Ovary (tissue), 9 donors: ENCODE data around the gene PNRC2. TPM values are rescaled to one million over a fixed set of nuclear protein-coding genes. Genes with fewer than 3 reads are reported as not detected.
"Not testable (repeated sequence)": the region's sequence is repeated elsewhere in the genome, so short reads cannot be mapped to it uniquely, and the experiment has no call there.

Source experiments
- DNase-seq, 5 donors: peaks; one replicate each; pipeline ENCODE4 v3.0.0-alpha.2; 2019 to 2020
- H3K27ac ChIP-seq, 2 donors: fragments of 200-600 bp; one replicate each; pipeline versions ENCODE4 v1.5.1 to v1.8.0; 2019 to 2022
- H3K27me3 ChIP-seq: fragments of 200-600 bp; one replicate; pipeline ENCODE4 v1.8.0; 2022
- H3K36me3 ChIP-seq: fragments of 200-600 bp; sonication (generic); one replicate; pipeline ENCODE4 v1.5.1; 2019
- H3K4me1 ChIP-seq: one replicate; pipeline ENCODE4 v1.8.1; 2013; ENCODE audit warnings: mild to moderate bottlenecking, moderate library complexity; ENCODE audit not compliant: insufficient read depth
- H3K4me3 ChIP-seq: fragments of 200-600 bp; sonication (generic); one replicate; pipeline ENCODE4 v1.5.1; 2017
- H3K9me3 ChIP-seq, 2 donors: fragments of 200-600 bp in 1 of 2; sonication (generic) in 1 of 2; one replicate each; pipeline versions ENCODE4 v1.5.1 to v1.8.1; 2013 to 2019; ENCODE audit warnings: mild to moderate bottlenecking in 1 of 2, moderate library complexity in 1 of 2
- EP300 ChIP-seq: sonication (generic); formaldehyde crosslinking; IDR thresholded peaks from one replicate; pipeline ENCODE4 v1.6.1; 2017; ENCODE audit warnings: antibody characterized with exemption
- POLR2A ChIP-seq: fragments of 450-650 bp; IDR thresholded peaks from one replicate; pipeline ENCODE4 v1.6.1; 2017; ENCODE audit warnings: antibody characterized with exemption, mild to moderate bottlenecking, moderate library complexity
- WGBS, 3 donors: extraction: QIAGEN DNeasy Blood & Tissue Kit in 1 of 3; methylation state at CpG; one replicate each; pipeline versions ENCODE4 v1.1.5 to v1.1.7; 2013 to 2017; 5-methylcytosine and 5-hydroxymethylcytosine counted together
- intact Hi-C, 4 donors: fragments of 100-400 bp; cut with DNase I; formaldehyde crosslinking; loops; one replicate each; pipeline versions ENCODE4 v1.11.0 to v1.15.1; 2022 to 2023
- polyA plus RNA-seq, 2 donors: library from polyadenylated mRNA; stranded (reverse); fragments of 200-250 nt in 1 of 2; fragments of 350-450 nt in 1 of 2; fragmentation: Illumina TruSeq in 1 of 2; extraction: RNeasy Lipid Tissue Mini Kit (QIAGEN cat#74804) in 1 of 2; gene quantifications; one replicate each; pipeline ENCODE4 v1.2.3, GENCODE V29; 2013 to 2014
- total RNA-seq, 7 donors: library from RNA; depleted of rRNA in 2 of 7; stranded (reverse); fragments of >200 nt in 2 of 7; fragmentation: NEBNext Ultra II Directional in 3 of 7; extraction: Animal tissue kit (Norgen Biotek cat#: 25700) in 3 of 7; gene quantifications; one replicate each; pipeline versions ENCODE4 v1.1.0 to v1.2.4, GENCODE V29; 2016 to 2023
- TF ChIP-seq, protein P1 (sequence below), 3 donors: fragments of 450-650 bp in 2 of 3; fragments of 200-600 bp in 1 of 3; IDR thresholded peaks; one replicate each; pipeline versions ENCODE4 v1.5.1 to v1.8.0; 2016 to 2022; ENCODE audit warnings: antibody characterized with exemption in 3 of 3, mild to moderate bottlenecking in 1 of 3
- donor health status: DM: no; HTN: no; CAD: no; lungs with moderate emphysema.
- donor health status: DM: no; HTN: no; CAD: no.
- donor health status: Bipolar disorder and iron deficiency.
- donor health status: DM: yes; HTN: yes; CAD: no.
- donor health status: DM: no; HTN: no; CAD: no.
- donor health status: DM: yes; HTN: yes; CAD: no.

PNRC2 gene
- total and polyA plus RNA-seq, 9 donors, result 72.5 to 121 (median 99.0) TPM

DNA sequence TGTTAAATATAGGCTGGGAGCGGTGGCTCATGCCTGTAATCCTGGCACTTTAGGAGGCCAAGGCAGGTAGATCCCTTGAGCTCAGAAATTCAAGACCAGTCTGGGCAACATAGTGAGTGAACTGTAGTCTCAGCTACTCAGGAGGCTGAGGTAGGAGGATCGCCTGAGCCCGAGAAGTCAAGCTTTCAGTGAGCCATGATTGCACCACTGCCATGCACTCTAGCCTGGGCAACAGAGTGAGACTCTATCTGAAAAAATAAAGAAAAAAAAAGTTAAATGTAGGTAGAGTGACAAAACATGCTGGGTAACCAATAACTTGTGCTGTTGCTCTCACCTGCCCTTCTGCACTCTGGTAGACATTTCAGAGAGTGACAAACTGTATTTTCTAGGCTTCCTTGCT is 45.5 kb downstream of the PNRC2 start:
- no peak overlapping the region for H3K27ac ChIP-seq
- TF ChIP-seq POLR2A (no peak), EP300 (no peak)
- TF ChIP-seq, protein P1, sequence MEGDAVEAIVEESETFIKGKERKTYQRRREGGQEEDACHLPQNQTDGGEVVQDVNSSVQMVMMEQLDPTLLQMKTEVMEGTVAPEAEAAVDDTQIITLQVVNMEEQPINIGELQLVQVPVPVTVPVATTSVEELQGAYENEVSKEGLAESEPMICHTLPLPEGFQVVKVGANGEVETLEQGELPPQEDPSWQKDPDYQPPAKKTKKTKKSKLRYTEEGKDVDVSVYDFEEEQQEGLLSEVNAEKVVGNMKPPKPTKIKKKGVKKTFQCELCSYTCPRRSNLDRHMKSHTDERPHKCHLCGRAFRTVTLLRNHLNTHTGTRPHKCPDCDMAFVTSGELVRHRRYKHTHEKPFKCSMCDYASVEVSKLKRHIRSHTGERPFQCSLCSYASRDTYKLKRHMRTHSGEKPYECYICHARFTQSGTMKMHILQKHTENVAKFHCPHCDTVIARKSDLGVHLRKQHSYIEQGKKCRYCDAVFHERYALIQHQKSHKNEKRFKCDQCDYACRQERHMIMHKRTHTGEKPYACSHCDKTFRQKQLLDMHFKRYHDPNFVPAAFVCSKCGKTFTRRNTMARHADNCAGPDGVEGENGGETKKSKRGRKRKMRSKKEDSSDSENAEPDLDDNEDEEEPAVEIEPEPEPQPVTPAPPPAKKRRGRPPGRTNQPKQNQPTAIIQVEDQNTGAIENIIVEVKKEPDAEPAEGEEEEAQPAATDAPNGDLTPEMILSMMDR (IDR thresholded peaks at IDR 0.05), result no peak
- H3K9me3 ChIP-seq, result no peaks in the 10 kb centered on the region
- 94 to 100% (median 96%) methylated on average over 3 of the region's 3 CpGs for WGBS, 3 donors
- H3K27me3 ChIP-seq, result no peaks in the 10 kb centered on the region
- no peak overlapping the region for H3K4me3 ChIP-seq
- no peaks in the 10 kb centered on the region for H3K36me3 ChIP-seq
- DNase-seq, result no peak
- intact Hi-C loops, result no loop called here
- peaks cover 2% of the 10 kb centered on the region for H3K4me1 ChIP-seq

DNA sequence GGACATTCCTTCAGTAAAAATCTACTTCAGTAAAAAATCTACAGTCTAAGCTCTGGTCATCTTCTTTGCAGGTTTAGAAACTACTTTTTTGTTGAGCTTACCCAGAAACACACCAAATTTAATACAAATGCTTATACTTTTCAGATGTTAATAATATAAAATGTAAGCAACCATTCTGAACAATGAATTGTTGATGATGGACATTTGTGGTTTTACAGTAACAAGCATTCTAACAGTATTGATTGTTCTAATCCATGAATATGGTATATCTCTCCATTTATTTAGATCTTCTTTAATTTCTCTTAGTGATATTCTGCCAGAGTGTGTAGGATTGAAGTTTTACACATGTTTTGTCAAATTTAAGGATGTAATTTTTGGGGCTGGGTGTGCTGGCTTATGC is 47.5 kb downstream of the PNRC2 start:
- no peak for DNase-seq
- no peak overlapping the region for H3K4me3 ChIP-seq
- H3K27ac ChIP-seq, result no peak overlapping the region
- H3K9me3 ChIP-seq, result no peaks in the 10 kb centered on the region
- intact Hi-C loops, result no loop called here
- no peaks in the 10 kb centered on the region for H3K27me3 ChIP-seq
- H3K4me1 ChIP-seq, result peaks cover 2% of the 10 kb centered on the region
- H3K36me3 ChIP-seq, result no peaks in the 10 kb centered on the region
- TF ChIP-seq POLR2A (no peak), EP300 (no peak)
- TF ChIP-seq, protein P1 (IDR thresholded peaks at IDR 0.05), result no peak

DNA sequence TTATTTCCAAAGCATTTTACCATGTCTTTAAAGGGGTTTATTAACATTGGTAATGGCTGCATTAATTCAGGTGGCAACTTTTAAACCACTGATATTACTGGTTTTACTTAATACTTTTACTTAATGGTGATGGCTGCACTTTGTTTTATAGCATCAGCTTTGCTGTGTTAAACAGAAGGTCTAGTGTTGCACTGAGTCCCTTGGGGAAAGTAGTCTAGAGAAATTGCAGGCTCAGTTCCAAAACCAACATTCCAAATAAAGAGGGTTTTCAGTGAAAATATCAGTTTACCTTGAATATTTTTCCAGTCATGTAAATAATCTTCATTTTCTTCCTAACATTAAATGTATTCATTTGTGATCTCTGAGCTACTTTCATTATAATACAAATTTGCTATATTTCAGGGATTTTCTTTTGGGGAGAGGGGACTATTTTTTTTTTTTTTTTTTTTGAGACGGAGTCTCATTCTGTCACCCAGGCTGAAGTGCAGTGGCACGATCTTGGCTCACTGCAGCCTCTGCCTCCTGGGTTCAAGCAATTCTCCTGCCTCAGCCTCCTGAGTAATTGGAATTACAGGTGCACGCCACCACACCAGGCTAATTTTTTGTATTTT is 49.1 kb downstream of the PNRC2 start:
- intact Hi-C loops, H3K27me3 ChIP-seq, DNase-seq, H3K36me3 ChIP-seq, H3K4me3 ChIP-seq, H3K27ac ChIP-seq, H3K4me1 ChIP-seq, H3K9me3 ChIP-seq: not testable (repeated sequence)
- WGBS, 3 donors, result 30 to 43% (median 36%) methylated on average over 3 of the region's 3 CpGs

DNA sequence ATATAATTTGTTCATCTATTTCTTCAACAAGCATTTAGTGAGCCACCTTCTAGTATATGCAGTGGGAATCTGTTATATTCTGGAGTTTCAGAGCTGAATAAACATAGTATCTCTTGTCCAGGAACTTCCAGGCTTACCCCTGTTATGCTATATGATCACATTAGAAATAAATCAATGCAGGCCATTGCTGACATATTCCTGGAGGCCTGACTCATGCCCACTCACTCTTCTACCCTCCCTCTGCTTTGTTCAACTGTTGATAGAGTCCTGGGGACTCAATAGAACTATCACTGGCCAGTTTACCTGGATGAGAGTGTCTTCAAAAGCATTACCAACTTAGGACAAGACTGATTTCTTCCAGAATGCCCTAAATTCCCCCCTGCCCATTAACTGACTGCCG is 49.8 kb downstream of the PNRC2 start:
- no peak for DNase-seq
- WGBS, 3 donors, result 69 to 75% (median 73%) methylated on average over 1 of the region's 1 CpG
- no peak overlapping the region for H3K4me3 ChIP-seq
- no peak overlapping the region for H3K27ac ChIP-seq
- H3K9me3 ChIP-seq, result no peaks in the 10 kb centered on the region
- H3K36me3 ChIP-seq, result no peaks in the 10 kb centered on the region
- peaks cover 2% of the 10 kb centered on the region for H3K4me1 ChIP-seq
- TF ChIP-seq, protein P1 (IDR thresholded peaks at IDR 0.05), result no peak
- no peak for TF ChIP-seq EP300
- TF ChIP-seq POLR2A, result no peak
- intact Hi-C loops, result no loop called here
- no peaks in the 10 kb centered on the region for H3K27me3 ChIP-seq

DNA sequence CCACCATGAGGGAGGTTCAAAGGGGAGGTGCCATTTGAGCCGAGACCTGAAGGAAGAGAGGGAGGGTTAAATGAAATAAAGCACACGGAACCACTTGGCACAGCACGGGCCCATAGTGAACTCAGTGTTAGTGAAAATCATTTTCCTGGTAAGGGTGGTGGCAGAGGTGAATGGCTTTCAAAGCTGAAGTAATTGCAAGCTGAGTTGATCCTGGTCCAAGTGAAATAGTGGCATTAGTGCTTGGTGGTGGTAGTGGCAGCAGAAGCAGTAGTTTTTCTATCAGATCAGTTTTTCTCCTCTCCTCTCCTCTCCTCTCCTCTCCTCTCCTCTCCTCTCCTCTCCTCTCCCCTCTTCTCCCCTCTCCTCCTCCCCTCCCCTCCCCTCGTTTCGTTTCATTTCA is 51.0 kb downstream of the PNRC2 start:
- H3K27ac ChIP-seq, result no peak overlapping the region
- no peak for DNase-seq
- no peak overlapping the region for H3K4me3 ChIP-seq
- no peak for TF ChIP-seq POLR2A
- TF ChIP-seq, protein P1 (IDR thresholded peaks at IDR 0.05), result no peak
- TF ChIP-seq EP300, result no peak
- 67 to 69% (median 67%) methylated on average over 3 of the region's 5 CpGs for WGBS, 3 donors
- intact Hi-C loops, result loop anchor here in 1 of 4 donors (10.0 kb wide), 1 partner anchor 236 kb away; the partner anchor contains the start of gene PITHD1
- no peaks in the 10 kb centered on the region for H3K27me3 ChIP-seq
- H3K9me3 ChIP-seq, result no peaks in the 10 kb centered on the region
- no peaks in the 10 kb centered on the region for H3K36me3 ChIP-seq
- H3K4me1 ChIP-seq, result peaks cover 2% of the 10 kb centered on the region

DNA sequence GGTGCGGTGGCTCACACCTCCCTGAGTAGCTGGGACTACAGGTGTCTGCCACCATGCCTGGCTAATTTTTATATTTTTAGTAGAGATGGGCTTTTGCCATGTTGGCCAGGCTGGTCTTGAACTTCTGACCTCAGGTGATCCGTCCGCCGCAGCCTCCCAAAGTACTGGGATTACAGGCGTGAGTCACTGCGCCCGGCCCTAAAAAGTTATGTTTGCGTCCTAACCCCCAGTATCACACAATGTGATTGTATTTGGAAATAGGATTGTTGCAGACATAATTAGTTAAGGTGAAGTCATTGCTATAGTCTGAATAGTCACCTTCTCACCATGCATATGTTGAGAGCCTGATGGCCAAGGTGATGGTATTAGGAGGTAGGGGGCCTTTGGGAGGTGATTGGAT is 53.2 kb downstream of the PNRC2 start:
- 81 to 96% (median 96%) methylated on average over 8 of the region's 8 CpGs for WGBS, 3 donors

More for the DNA sequence above, 53.2 kb downstream of the PNRC2 start:
- not testable (repeated sequence) for H3K4me3 ChIP-seq, H3K9me3 ChIP-seq, H3K36me3 ChIP-seq, DNase-seq, H3K27ac ChIP-seq, H3K4me1 ChIP-seq, H3K27me3 ChIP-seq
- intact Hi-C loops, result loop anchor here in 1 of 4 donors (10.0 kb wide), 1 partner anchor 238 kb away; the partner anchor contains the start of gene PITHD1
